Measurements from ENCODE around the gene LRCOL1.

The LRCOL1 gene

DNA sequence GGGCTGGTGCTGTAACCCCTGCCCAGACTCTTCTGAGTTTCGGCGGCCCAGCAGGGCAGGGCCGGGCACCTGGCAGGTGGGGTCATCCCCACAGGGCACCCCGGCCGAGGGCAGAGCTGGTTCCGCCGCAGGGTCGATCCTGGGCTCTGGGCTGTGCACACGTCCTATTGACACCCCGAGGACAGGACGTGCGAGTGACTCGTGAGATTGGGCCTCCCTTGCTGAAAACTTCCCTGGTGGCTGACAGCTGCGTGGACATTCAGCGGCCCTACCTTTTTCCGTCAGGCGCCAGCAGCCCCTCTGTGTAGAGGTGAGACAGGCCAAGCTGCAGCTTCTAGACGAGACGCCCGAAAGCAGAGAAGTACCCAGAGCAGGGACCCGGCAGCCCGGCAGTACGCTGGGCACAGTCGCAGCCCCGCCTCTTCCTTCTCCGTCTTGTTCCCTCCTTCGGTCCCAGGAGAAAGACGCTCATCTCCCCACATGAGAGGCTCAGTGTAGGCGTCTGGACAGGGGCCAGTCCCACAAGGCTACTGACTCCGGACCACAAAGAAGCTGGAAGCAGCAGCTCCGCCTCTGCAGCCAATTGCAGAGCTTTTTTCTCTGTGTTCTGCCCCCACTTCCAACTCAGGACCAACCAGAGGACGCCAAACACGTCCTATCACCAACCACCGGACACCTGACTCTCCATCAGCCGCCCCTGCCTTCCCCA, at the start of gene LRCOL1:
Gene LRCOL1, minus strand, starts transcription at position 532 of the 709 bp plus-strand sequence. CDS start 4,331 bp downstream, outside the sequence.
- no peak for DNase-seq

- DNase-seq: no peak
These were observed 49.7 kb upstream of the LRCOL1 start for GRCh38 chr12:132660052-132660451.

- no peak for DNase-seq
These were observed 48.8 kb upstream of the LRCOL1 start for GRCh38 chr12:132659146-132659545.

GRCh38 chr12:132658149-132658894, 47.9 kb upstream of the LRCOL1 start:
- DNase-seq: no peak

DNA sequence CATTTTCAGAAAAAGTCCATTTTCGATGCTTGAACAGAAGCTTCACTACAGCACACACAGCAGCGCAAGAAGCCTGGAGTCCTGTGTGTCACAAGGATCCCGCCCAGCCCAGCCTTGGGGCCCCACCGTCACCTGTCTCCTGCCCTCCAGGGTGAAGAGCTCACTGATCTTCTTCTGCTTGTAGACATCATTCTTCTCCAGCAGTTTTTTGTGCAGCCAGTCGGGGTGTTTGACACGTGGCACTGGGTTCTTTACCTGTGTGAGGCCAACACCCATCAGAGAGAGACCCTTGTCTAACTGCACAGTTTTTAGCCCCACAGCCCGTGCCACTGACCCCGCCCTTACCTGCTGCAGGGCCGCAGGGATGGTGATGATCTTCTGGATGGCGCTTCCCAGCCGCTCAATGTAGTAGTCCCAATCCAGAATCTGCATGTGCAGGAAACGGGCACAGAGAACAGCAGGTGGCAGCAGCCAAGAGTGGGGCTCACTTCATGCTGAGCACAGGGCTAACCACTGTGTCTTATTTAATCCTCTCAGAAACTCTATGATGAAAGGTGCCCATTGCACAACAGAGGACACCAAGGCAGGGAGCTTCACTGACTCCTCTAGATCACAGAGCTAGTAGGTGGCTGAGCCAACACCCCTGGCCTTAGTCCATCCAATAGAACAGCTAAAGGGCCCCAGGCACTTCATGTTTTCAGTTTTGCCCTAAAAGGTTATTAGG, 46.8 kb upstream of the LRCOL1 start:
- DNase-seq: no peak

- no peak for DNase-seq
These were observed 43.3 kb upstream of the LRCOL1 start for GRCh38 chr12:132653567-132654290.

DNA sequence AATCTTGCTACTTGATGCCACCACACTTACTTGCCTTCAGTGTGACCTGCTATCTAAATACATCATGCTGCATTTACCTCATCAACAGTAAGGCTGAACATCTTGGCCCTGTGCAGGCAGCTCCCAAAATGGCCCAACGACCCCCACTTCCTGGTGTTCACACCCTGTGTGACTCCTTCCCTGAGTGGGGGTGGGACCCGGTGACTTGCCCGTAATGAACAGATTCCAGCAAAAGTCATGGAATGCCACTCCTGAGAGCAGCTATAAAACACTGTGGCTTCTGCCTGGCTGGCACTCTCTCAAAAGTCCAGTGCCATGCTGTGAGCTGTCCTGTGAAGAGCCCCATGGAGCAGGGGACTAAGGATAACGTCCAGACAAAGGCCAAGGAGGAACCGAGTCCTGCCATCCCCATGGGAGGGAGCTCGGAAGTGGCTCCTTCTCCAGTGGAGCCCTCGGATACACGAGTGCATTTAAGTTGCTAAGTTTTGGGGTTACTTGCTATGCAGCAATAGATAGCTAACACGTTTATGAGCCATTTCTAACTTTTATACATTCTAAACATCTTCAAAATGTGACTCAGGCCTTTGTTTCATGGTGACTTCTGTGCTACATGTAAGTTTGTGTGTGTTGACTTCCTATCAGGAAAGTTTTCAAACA, 41.2 kb upstream of the LRCOL1 start:
- no peak for DNase-seq

- DNase-seq: no peak
These were observed 39.0 kb upstream of the LRCOL1 start for GRCh38 chr12:132649226-132649945.

DNA sequence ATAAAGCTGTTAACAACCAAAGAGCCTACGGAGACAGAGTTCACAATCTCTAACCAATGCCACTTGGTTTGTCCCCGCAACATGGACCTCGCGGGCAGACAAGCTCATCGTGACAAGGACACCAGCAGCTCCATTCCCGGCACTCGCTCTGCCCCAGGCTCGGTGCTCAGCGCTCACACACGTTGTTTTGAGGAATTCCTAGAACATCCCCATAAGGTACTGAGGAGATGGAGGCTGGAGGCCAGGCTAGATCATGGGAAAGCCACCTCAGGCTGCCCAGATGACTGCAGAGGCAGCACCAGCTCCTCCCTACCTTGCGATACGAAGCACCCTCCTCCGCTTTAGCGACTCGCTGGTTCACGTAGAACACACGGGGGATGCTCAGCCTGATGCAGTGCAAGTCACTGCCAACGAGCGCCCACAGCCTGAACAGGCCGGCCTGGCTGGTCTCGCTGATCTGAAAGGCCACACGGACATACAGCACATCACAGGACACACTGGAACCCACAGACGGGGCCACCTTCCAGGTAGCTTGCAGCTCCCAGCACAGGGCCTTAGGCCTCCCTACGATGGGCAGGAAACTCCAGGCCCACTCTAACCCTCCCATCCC, 38.3 kb upstream of the LRCOL1 start:
- no peak for DNase-seq

- DNase-seq: no peak
These were observed 37.5 kb upstream of the LRCOL1 start for GRCh38 chr12:132647858-132648257.

DNA sequence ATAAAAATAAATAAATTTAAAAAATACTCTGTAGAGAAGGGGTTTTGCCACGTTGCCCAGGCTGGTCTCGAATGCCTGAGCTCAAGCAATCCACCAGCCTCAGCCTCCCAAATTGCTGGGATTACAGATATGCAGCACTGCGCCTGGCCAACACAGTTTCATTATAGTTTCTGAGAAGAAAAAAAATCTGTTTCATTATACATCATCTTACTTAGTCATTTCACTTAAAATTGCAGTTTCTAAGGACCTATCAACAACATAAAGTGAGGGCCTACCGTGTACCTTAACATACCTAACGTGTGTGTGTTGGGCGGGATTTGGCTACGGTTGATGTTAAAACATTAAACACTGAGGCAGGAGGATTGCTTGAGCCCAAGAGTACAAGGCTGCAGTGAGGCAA, 36.5 kb upstream of the LRCOL1 start:
- DNase-seq: no peak

DNA sequence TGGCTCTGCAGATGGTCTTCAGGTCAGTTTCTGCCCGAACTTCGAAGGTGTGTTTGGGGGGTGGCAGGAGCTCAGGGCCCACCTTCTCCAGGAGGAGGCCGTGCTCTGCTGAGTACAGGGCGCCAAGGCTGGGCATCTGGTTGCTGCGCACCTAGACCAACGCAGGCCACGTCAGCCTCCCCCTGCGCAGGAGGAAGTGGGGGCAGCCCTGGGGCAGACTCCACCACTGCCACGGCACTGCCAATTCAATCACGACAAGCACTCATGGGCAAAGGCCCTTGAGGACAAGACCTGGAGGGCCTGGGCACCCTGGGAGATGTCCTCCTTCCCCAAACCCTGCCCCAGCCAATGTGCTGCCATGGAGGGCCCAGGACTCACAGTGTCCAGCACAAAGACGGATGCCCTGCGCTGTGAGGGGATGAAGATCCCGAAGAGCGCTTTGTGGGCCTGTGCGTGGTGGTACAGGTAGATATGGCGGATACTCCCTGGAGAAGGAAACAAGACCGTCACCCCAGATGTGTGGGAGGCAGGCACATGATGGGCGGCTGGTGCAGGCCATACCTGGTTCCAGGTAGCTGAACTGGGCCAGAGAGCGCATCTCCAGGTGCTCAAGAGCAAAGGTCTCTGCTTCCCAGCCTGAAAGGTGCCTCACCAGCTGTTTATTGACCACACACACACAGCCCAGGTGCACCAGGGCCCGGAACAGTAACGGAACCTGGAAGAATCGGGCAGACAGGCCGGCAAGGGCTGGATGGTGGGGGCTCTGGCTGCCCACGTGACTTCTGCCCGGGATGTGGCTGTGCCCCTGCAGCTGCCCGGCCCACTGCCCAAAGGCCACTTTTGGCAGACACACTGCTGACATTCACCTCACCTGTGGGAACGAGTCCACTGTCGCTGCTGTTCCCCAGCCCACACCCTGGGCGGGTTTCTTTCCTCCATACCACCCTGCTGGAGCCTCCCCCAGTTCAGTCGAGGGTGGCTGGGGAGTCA, 32.8 kb upstream of the LRCOL1 start:
- DNase-seq: no peak

GRCh38 chr12:132641811-132642650, 31.6 kb upstream of the LRCOL1 start:
- no peak for DNase-seq

DNA sequence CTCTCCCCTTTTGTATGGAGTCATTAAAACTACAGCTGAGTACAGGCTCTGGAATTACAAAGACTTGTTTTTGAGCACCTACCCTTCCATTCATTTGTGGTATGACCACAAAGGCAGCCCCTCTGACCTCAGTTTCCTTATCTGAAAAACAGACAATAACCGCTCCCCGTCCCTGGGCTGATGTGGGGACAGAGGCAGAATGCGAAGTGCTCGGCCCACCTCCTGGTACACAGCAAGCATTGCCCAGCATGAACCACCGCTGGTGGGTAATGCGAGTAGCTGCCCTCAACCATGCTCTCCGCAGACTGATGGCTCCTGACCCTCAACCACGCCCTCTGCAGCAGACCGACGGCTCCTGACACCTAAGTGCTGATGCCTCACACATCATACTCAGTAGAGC, 30.6 kb upstream of the LRCOL1 start:
- no peak for DNase-seq

- no peak for DNase-seq
These were observed 29.7 kb upstream of the LRCOL1 start for GRCh38 chr12:132639956-132640520.

DNA sequence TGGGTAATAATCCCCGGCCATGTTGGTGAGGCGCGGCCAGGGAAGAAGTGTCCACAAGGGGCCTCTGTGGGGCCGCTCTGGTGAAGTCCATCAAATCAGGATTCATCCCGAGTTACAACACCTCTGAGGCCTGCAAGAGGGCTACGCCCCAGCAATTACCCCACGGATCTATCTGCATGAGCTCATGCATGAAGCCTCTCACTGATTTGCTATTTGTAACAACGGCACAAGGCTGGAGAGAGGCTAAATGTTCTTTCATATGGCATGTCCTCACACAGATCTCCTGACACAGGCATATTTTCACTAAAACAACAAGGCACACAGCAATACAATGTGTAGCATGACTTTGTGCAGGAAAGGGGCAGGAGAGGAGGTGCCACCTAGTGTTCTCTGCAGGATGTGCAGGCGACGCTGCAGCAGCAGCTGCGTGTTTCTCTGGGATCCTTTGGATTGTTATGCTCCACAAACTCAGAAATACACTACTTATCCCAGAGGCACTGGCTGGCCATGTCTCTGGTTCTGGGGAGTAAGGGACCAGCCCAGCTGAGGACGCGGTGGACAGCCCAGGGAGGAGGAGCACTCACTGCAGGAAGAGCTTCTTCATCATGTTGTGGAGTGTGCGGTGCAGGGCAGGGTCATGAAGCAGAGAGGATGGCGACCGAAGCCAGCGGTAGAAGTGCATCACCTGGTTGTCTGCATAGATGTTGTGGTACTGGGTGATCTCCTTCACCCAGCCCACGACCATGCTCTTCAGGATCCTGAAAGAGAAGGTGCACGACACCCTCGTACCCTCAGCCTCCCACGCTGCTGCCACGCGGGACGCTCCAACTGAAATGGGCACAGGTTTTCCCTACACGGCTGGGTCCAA, 28.4 kb upstream of the LRCOL1 start:
- DNase-seq: no peak

DNA sequence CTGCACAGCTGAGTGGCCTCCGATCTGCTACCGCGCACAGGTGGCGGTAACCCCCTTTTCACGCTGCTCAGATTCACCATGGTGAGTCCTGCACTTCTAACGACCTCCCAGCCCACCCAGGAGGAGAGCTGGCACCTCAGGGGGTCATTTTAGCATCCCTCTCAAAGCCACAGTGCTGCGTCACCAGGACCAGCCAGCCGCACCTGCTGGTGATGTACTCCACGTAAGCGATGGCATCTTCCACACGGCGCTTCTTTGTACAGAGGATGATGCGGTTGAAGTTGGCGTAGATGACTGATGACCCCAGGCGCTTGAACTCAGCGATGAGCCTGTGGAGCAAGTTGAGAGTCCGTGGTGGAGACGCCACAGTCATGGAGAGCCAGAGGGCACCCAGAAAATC, 27.4 kb upstream of the LRCOL1 start:
- DNase-seq: no peak

All from NCI-H1048 (cell line).